Panc1 (cell line): ENCODE measurements around the gene AK2. TPM values are rescaled to one million over a fixed set of nuclear protein-coding genes. Genes with fewer than 3 reads are reported as not detected.

Experiments used
- ATAC-seq: fragments of 200-7000 bp; cut with Tn5 transposase; 2 replicates; pipeline ENCODE4 v1.9.1; 2020; ENCODE audit warnings: mild to moderate bottlenecking, moderate library complexity
- BruUV-seq: library from RNA; stranded (reverse); fragments of 400-500 nt; replicated peaks from 2 replicates; lab custom pipeline; 2021; lab: Mats Ljungman, UMichigan
- CTCF ChIA-PET: fragments of 300-600 bp; sonication (Branson Sonifier 250); formaldehyde crosslinking; loops from one replicate; lab custom pipeline; 2022; ENCODE audit warnings: antibody characterized with exemption; lab: Charles Lee
- POLR2A ChIA-PET: fragments of 300-600 bp; sonication (Branson Sonifier 250); formaldehyde crosslinking; loops from one replicate; lab custom pipeline; 2022; ENCODE audit warnings: antibody characterized with exemption; lab: Charles Lee
- DNase-seq: peaks from one replicate; pipeline ENCODE4 v3.0.0-alpha.2; 2010; ENCODE audit warnings: low read depth, low spot score
- H3K27ac ChIP-seq: 2 replicates; pipeline ENCODE4 v1.5.1; 2011; ENCODE audit warnings: mild to moderate bottlenecking, low read length, inconsistent platforms
- H3K27me3 ChIP-seq: fragments of 200-500 bp; sonication (Bioruptor generic); 2 replicates; pipeline ENCODE4 v1.6.0; 2014; ENCODE audit warnings: low read length, inconsistent platforms; ENCODE audit not compliant: control insufficient read depth, insufficient read depth
- H3K36me3 ChIP-seq: fragments of 200-500 bp; sonication (Bioruptor generic); 2 replicates; pipeline ENCODE4 v1.5.1; 2014; ENCODE audit warnings: inconsistent platforms, mild to moderate bottlenecking, low read length, moderate library complexity; ENCODE audit not compliant: control insufficient read depth, insufficient read depth
- H3K4me1 ChIP-seq: 2 replicates; pipeline ENCODE4 v1.5.1; 2011; ENCODE audit warnings: inconsistent platforms, mild to moderate bottlenecking, low read length, moderate library complexity; ENCODE audit not compliant: control insufficient read depth, insufficient read depth
- H3K4me3 ChIP-seq, 2 experiments: 2 replicates each; pipeline ENCODE4 v1.5.1; 2011 to 2012; ENCODE audit warnings: low read depth in 2 of 2, low read length in 2 of 2, mild to moderate bottlenecking in 2 of 2, inconsistent platforms in 1 of 2, moderate library complexity in 1 of 2
- H3K9me3 ChIP-seq: fragments of 200-500 bp; sonication (Bioruptor generic); 2 replicates; pipeline ENCODE4 v1.5.1; 2014; ENCODE audit warnings: low read depth, mild to moderate bottlenecking, inconsistent platforms, low read length, moderate library complexity; ENCODE audit not compliant: control insufficient read depth, insufficient read depth
- CTCF ChIP-seq: fragments of 450-650 bp; IDR thresholded peaks from 2 replicates; pipeline ENCODE4 v1.5.1; 2017; ENCODE audit warnings: mild to moderate bottlenecking
- POLR2AphosphoS5 ChIP-seq: IDR thresholded peaks from 2 replicates; pipeline ENCODE4 v1.6.1; 2012; ENCODE audit warnings: mild to moderate bottlenecking, low read depth, low read length, moderate library complexity
- REST ChIP-seq, 2 experiments: IDR thresholded peaks; 2 replicates each; pipeline ENCODE4 v1.6.1; 2011 to 2012; ENCODE audit warnings: low read depth in 2 of 2, control low read depth in 1 of 2, low read length in 1 of 2, mild to moderate bottlenecking in 1 of 2, moderate library complexity in 1 of 2; ENCODE audit not compliant: insufficient read depth in 1 of 2
- SIN3A ChIP-seq: IDR thresholded peaks from 2 replicates; pipeline ENCODE4 v1.6.1; 2012; ENCODE audit warnings: low read depth, mild to moderate bottlenecking, low read length, moderate library complexity, borderline replicate concordance; ENCODE audit not compliant: insufficient read depth
- TCF7L2 ChIP-seq: IDR thresholded peaks from 2 replicates; pipeline ENCODE4 v1.6.1; 2011; ENCODE audit warnings: mild to moderate bottlenecking, low read depth, low read length, inconsistent platforms
- in situ Hi-C: cut with HindIII; loops from 2 replicates; pipeline ENCODE4 v1.10.0; 2016; ENCODE audit warnings: low sequenced_read_pairs, low pct_unique_long_range_greater_than_20kb
- intact Hi-C: fragments of 100-400 bp; cut with micrococcal nuclease; formaldehyde crosslinking; loops from one replicate; pipeline ENCODE4 v1.10.0; 2022; ENCODE audit not compliant: unreplicated experiment
- total RNA-seq: library from RNA; stranded (reverse); gene quantifications from one replicate; pipeline ENCODE4 v1.2.1, GENCODE V29; 2021; ENCODE audit not compliant: unreplicated experiment

AK2 gene
- total RNA-seq, 1 experiment from 2014 or later, result 213 TPM

GRCh38 chr1:32960819-32961355, 75.8 kb downstream of the AK2 start:
- Histone ChIP-seq H3K9me3 (no peaks in the 10 kb centered on the region), H3K27me3 (no peaks in the 10 kb centered on the region), H3K36me3 (no peaks in the 10 kb centered on the region), H3K27ac (0 out of 2 replicates have a peak overlapping the region, but pooled peaks have one; percentile 0), H3K4me1 (peaks cover 19% of the 10 kb centered on the region; the same call in 1 of the 2 replicates), H3K4me3 (no peak overlapping the region)
- POLR2A ChIA-PET, result interaction anchor here (0.5 to 0.7 kb wide), 2 partner anchors 27 to 114 kb away, joined by 6 to 8 read pairs; no protein-coding TSS in a partner anchor
- no TSS peak for BruUV-seq
- intact Hi-C loops (no loop called here), in situ Hi-C loops (no loop called here)
- CTCF ChIA-PET, result no interaction called here
- ATAC-seq (no peak), DNase-seq (no peak)
- TF ChIP-seq REST (IDR thresholded peaks at IDR 0.05; ENCODE audit: insufficient read depth in 1 of 2, low read depth in 2 of 2, low read length in 1 of 2) (no peak), SIN3A (no peak), TCF7L2 (no peak), CTCF (no peak)

GRCh38 chr1:32960342-32960741, 76.3 kb downstream of the AK2 start:
- no peak for DNase-seq
- in situ Hi-C loops, result no loop called here
- intact Hi-C loops, result no loop called here
- ChIA-PET CTCF (no interaction called here), POLR2A (interaction anchor here (0.7 kb wide), 2 partner anchors 14 to 27 kb away, joined by 3 to 8 read pairs; no protein-coding TSS in a partner anchor)
- no peak for ATAC-seq
- no peak overlapping the region for H3K27ac ChIP-seq
- H3K36me3 ChIP-seq, result no peaks in the 10 kb centered on the region
- H3K9me3 ChIP-seq, result no peaks in the 10 kb centered on the region
- peaks cover 19% of the 10 kb centered on the region; the same call in 1 of the 2 replicates for H3K4me1 ChIP-seq
- no peak for TF ChIP-seq POLR2AphosphoS5
- no peak for TF ChIP-seq REST (IDR thresholded peaks at IDR 0.05; ENCODE audit: insufficient read depth in 1 of 2, low read depth in 2 of 2, low read length in 1 of 2)
- TF ChIP-seq CTCF, result no peak
- no peak for TF ChIP-seq SIN3A
- TF ChIP-seq TCF7L2, result no peak
- BruUV-seq, result no TSS peak
- no peaks in the 10 kb centered on the region for H3K27me3 ChIP-seq
- no peak overlapping the region for H3K4me3 ChIP-seq
